Measurements from ENCODE around the gene NLK.

The NLK gene

GRCh38 chr17:28216528-28216927 lies 174.1 kb downstream of the NLK start:
- Histone ChIP-seq H3K27ac (ENCODE audit: insufficient read depth, low read length, poor library complexity, severe bottlenecking) (no peak overlapping the region), H3K4me1 (ENCODE audit: control insufficient read depth, insufficient read depth, low read length, poor library complexity, severe bottlenecking) (no peaks in the 10 kb centered on the region), H3K9me3 (ENCODE audit: control insufficient read depth, low read length) (no peaks in the 10 kb centered on the region), H3K27me3 (replicated peaks; ENCODE audit: control insufficient read depth, insufficient read depth, low read length, poor library complexity, severe bottlenecking) (no peaks in the 10 kb centered on the region), H3K4me3 (ENCODE audit: insufficient read depth, low read depth, low read length, poor library complexity, severe bottlenecking) (no peak overlapping the region), H3K36me3 (ENCODE audit: control insufficient read depth, insufficient read depth, low read length) (no peaks in the 10 kb centered on the region)
- no peak for DNase-seq

DNA sequence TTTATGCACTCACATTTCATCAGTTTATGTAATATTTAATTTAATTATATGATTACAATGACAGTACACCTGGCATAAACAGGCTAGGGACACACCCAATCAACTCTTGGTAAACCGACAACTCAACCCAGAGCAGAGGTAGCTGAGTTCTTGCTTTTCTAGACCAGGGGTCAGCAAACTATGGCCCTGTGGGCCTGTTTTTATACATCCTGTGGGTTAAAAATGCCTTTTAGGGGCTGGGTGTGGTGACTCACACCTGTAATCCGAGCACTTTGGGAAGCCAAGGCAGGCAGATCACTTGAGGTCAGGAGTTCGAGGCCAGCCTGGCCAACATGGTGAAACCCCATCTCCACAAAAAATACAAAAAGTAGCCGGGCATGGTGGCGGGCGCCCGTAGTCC lies 177.3 kb downstream of the NLK start:
- Histone ChIP-seq H3K36me3 (ENCODE audit: control insufficient read depth, insufficient read depth, low read length) (no peaks in the 10 kb centered on the region), H3K9me3 (ENCODE audit: control insufficient read depth, low read length) (no peaks in the 10 kb centered on the region), H3K4me1 (ENCODE audit: control insufficient read depth, insufficient read depth, low read length, poor library complexity, severe bottlenecking) (no peaks in the 10 kb centered on the region), H3K27me3 (replicated peaks; ENCODE audit: control insufficient read depth, insufficient read depth, low read length, poor library complexity, severe bottlenecking) (no peaks in the 10 kb centered on the region), H3K4me3 (ENCODE audit: insufficient read depth, low read depth, low read length, poor library complexity, severe bottlenecking) (no peak overlapping the region), H3K27ac (ENCODE audit: insufficient read depth, low read length, poor library complexity, severe bottlenecking) (no peak overlapping the region)
- DNase-seq: no peak

- DNase-seq: no peak
- Histone ChIP-seq H3K4me1 (ENCODE audit: control insufficient read depth, insufficient read depth, low read length, poor library complexity, severe bottlenecking) (no peaks in the 10 kb centered on the region), H3K27ac (ENCODE audit: insufficient read depth, low read length, poor library complexity, severe bottlenecking) (no peak overlapping the region), H3K4me3 (ENCODE audit: insufficient read depth, low read depth, low read length, poor library complexity, severe bottlenecking) (no peak overlapping the region), H3K9me3 (ENCODE audit: control insufficient read depth, low read length) (no peaks in the 10 kb centered on the region), H3K27me3 (replicated peaks; ENCODE audit: control insufficient read depth, insufficient read depth, low read length, poor library complexity, severe bottlenecking) (peaks cover 9% of the 10 kb centered on the region), H3K36me3 (ENCODE audit: control insufficient read depth, insufficient read depth, low read length) (no peaks in the 10 kb centered on the region)
Measured at GRCh38 chr17:28221751-28222414, 179.4 kb downstream of the NLK start.

DNA sequence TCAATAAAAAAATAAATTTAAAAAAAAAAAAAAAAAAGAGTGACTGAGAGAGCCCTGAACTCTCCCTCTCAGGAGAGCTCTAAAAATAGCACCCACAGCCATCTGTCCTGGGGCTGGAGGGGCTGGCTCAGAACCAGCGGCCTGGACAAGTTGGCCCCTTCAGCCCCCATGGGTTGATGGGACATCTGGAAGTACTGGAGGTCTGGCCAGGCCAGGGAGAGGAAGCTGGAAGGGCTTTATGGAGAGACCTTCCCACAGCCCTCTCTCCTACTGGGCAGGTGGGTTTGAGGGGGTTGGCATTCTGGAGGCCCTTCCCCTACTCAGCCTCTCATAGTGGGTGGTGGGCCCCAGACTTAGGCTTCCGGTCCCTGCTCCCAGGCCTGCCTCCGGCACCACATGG lies 182.8 kb downstream of the NLK start:
- no peak overlapping the region for H3K4me3 ChIP-seq (ENCODE audit: insufficient read depth, low read depth, low read length, poor library complexity, severe bottlenecking)
- no peaks in the 10 kb centered on the region for H3K9me3 ChIP-seq (ENCODE audit: control insufficient read depth, low read length)
- H3K27ac ChIP-seq (ENCODE audit: insufficient read depth, low read length, poor library complexity, severe bottlenecking): no peak overlapping the region
- peaks cover 23% of the 10 kb centered on the region for H3K27me3 ChIP-seq (replicated peaks; ENCODE audit: control insufficient read depth, insufficient read depth, low read length, poor library complexity, severe bottlenecking)
- H3K36me3 ChIP-seq (ENCODE audit: control insufficient read depth, insufficient read depth, low read length): no peaks in the 10 kb centered on the region
- DNase-seq: no peak
- H3K4me1 ChIP-seq (ENCODE audit: control insufficient read depth, insufficient read depth, low read length, poor library complexity, severe bottlenecking): peaks cover 7% of the 10 kb centered on the region

- H3K27me3 ChIP-seq (replicated peaks; ENCODE audit: control insufficient read depth, insufficient read depth, low read length, poor library complexity, severe bottlenecking): peaks cover 23% of the 10 kb centered on the region
- H3K9me3 ChIP-seq (ENCODE audit: control insufficient read depth, low read length): no peaks in the 10 kb centered on the region
- DNase-seq: no peak
- no peak overlapping the region for H3K27ac ChIP-seq (ENCODE audit: insufficient read depth, low read length, poor library complexity, severe bottlenecking)
- H3K4me3 ChIP-seq (ENCODE audit: insufficient read depth, low read depth, low read length, poor library complexity, severe bottlenecking): no peak overlapping the region
- peaks cover 7% of the 10 kb centered on the region for H3K4me1 ChIP-seq (ENCODE audit: control insufficient read depth, insufficient read depth, low read length, poor library complexity, severe bottlenecking)
- no peaks in the 10 kb centered on the region for H3K36me3 ChIP-seq (ENCODE audit: control insufficient read depth, insufficient read depth, low read length)
Measured at GRCh38 chr17:28225867-28226266, 183.4 kb downstream of the NLK start.

DNA sequence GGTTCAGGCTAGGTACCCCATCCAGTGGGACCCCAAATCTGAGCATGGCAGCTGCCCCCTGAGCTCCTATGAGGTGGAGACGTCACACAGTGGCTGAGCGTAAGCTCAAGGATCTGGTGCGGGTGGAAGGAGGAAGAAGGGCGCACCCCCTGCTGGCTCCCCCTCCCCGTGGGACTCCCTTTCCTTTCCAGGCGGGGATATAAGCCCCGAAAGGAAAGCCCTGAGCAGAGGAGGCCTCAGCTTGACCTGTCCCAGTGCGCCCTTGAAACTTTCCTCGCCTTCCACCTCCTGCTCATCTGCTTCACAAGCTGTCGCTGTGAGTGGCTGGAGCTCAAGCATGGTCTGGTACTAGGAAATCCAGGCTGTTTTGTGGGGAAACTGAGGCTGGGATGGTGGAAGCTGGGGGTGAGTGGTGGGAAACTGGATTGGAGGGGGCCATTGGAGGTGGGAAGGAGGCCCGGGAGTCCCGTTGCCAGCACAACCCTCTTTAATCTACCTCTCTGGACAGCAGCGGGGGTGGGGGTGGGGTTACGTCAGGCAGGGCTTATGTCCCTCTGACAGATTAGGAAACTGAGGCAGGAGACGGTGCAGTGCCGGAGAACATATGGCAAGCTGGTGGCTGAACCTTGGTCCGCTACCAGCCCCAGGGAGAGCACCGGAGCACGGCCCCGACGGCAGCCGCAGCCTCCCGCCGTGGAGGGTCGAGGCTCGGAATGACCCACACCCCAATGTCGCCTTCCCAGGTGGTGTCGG lies 184.3 kb downstream of the NLK start:
- no peaks in the 10 kb centered on the region for H3K9me3 ChIP-seq (ENCODE audit: control insufficient read depth, low read length)
- no peak for DNase-seq
- no peak overlapping the region for H3K27ac ChIP-seq (ENCODE audit: insufficient read depth, low read length, poor library complexity, severe bottlenecking)

DNA sequence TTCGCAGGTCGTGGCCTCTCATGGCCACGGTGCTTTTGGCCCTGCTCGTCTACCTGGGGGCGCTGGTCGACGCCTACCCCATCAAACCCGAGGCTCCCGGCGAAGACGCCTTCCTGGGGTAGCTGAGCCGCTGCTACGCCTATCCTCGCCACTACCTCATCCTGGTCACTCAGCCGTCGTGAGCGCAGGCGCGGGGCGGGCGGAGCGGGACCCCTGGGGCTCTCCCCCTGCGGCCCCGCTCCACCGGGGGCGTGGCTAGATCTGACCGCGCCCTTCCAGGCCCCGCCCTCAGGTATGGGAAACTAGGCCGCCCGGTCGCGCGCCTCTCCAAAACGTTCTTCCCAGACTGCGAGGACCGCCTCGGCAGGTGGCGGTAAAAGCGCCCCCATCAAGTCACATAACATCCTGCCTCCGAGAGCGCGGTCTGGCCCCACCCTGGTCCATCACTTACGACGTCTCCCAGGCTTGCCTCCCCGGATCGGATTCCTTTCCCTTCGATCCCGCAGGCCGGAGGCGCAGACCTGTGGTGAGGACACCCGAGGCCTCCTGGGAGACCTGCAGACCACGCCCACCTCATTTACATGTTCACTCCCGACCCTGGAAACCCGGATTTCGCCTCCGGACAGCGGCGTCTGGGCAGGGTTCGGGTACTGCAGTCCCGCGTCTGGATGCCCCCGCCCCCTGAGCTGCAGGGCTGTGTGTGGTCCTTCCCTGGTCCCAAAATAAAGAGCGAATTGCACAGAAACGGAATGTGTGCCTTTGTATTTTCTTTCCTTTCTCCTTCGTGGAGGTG lies 185.0 kb downstream of the NLK start:
- H3K4me1 ChIP-seq (ENCODE audit: control insufficient read depth, insufficient read depth, low read length, poor library complexity, severe bottlenecking): peaks cover 7% of the 10 kb centered on the region
- peak overlapping the region; percentile 20 for H3K4me3 ChIP-seq (ENCODE audit: insufficient read depth, low read depth, low read length, poor library complexity, severe bottlenecking)
- no peak for DNase-seq
- no peaks in the 10 kb centered on the region for H3K36me3 ChIP-seq (ENCODE audit: control insufficient read depth, insufficient read depth, low read length)
- H3K27ac ChIP-seq (ENCODE audit: insufficient read depth, low read length, poor library complexity, severe bottlenecking): no peak overlapping the region
- H3K9me3 ChIP-seq (ENCODE audit: control insufficient read depth, low read length): no peaks in the 10 kb centered on the region
- peaks cover 23% of the 10 kb centered on the region for H3K27me3 ChIP-seq (replicated peaks; ENCODE audit: control insufficient read depth, insufficient read depth, low read length, poor library complexity, severe bottlenecking)

More for the DNA sequence above, 184.3 kb downstream of the NLK start:
- Histone ChIP-seq H3K4me3 (ENCODE audit: insufficient read depth, low read depth, low read length, poor library complexity, severe bottlenecking) (peak overlapping the region; percentile 20), H3K27me3 (replicated peaks; ENCODE audit: control insufficient read depth, insufficient read depth, low read length, poor library complexity, severe bottlenecking) (peaks cover 23% of the 10 kb centered on the region), H3K36me3 (ENCODE audit: control insufficient read depth, insufficient read depth, low read length) (no peaks in the 10 kb centered on the region), H3K4me1 (ENCODE audit: control insufficient read depth, insufficient read depth, low read length, poor library complexity, severe bottlenecking) (peaks cover 7% of the 10 kb centered on the region)

DNA sequence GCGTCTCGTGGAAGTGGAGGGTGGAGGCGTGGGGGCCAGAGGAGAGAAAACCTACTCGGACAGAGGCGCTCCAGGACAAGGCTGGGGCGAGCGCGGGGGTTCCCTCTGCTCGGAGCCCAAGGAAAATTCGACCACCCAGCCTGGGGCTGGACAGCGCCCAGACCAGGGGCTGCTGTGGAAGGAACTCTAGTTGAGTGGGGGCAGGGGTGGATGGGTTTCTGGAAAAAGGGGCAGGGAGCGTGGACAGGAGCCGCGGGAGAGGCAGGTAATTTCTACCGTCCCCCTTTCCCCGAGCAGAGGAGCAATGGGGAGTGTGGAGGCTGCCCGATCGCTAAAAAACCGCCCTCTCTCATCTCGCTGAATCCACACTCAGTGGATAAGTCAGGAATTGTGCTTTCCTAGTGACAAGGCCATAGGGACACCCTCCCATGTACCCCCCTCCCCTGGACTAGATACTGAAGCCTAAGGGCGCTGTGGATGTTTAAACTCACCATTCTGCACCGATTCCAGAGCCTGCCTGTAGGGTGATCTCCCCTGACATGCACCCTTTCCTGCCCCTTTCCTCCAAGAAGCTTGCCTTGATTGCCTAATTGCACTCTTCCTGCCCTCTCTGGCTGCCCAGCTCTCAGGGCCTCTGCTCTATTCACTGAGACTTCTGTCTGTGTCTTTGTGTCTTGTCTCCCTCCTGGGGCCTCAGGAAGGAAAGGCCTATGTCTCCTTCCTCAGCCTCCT lies 185.8 kb downstream of the NLK start:
- peaks cover 23% of the 10 kb centered on the region for H3K27me3 ChIP-seq (replicated peaks; ENCODE audit: control insufficient read depth, insufficient read depth, low read length, poor library complexity, severe bottlenecking)
- no peak for DNase-seq
- H3K4me3 ChIP-seq (ENCODE audit: insufficient read depth, low read depth, low read length, poor library complexity, severe bottlenecking): peak overlapping the region; percentile 20

DNA sequence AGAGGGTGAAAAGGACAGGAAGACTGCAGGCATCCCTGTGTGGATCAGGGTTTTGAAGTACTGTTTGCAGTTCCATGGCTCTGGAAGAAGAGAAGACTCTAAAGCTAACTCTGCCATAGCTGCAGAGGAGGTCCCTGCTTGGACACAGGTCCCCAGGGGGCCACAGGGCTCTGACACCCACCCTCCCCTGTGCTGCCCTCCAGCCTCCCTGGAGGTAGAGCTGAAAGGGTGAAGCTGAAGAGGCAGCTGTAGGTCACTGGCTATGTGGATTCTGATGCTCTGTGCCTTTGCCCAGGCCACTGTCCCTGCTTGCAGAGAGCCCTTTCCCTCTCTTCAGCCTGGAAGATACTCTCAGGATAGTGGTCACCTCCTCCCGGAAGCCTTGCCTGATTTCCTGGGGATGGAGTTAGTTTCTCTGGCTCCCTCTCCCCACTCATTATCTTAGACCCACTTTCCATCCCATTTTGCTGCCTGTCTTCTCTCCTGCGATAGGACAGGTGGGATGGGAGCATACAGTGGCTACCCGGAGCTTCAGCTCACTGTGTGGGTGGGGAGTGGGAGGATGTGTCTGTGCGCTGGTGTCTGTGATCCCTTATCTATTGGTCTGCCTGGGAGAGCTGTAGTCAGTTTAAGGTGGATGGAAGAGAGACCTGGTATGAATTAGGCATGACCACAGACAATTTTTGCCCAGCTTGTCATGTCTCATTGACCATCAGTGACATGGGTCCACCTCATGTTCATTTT lies 186.7 kb downstream of the NLK start:
- Histone ChIP-seq H3K27me3 (replicated peaks; ENCODE audit: control insufficient read depth, insufficient read depth, low read length, poor library complexity, severe bottlenecking) (peaks cover 23% of the 10 kb centered on the region), H3K36me3 (ENCODE audit: control insufficient read depth, insufficient read depth, low read length) (no peaks in the 10 kb centered on the region), H3K4me1 (ENCODE audit: control insufficient read depth, insufficient read depth, low read length, poor library complexity, severe bottlenecking) (peaks cover 7% of the 10 kb centered on the region), H3K9me3 (ENCODE audit: control insufficient read depth, low read length) (no peaks in the 10 kb centered on the region), H3K27ac (ENCODE audit: insufficient read depth, low read length, poor library complexity, severe bottlenecking) (no peak overlapping the region), H3K4me3 (ENCODE audit: insufficient read depth, low read depth, low read length, poor library complexity, severe bottlenecking) (no peak overlapping the region)
- DNase-seq: no peak

More for the DNA sequence above, 185.8 kb downstream of the NLK start:
- H3K9me3 ChIP-seq (ENCODE audit: control insufficient read depth, low read length): no peaks in the 10 kb centered on the region
- H3K27ac ChIP-seq (ENCODE audit: insufficient read depth, low read length, poor library complexity, severe bottlenecking): no peak overlapping the region
- no peaks in the 10 kb centered on the region for H3K36me3 ChIP-seq (ENCODE audit: control insufficient read depth, insufficient read depth, low read length)
- H3K4me1 ChIP-seq (ENCODE audit: control insufficient read depth, insufficient read depth, low read length, poor library complexity, severe bottlenecking): peaks cover 7% of the 10 kb centered on the region
